ENCODE results near the gene COX8A. TPM values are rescaled to one million over a fixed set of nuclear protein-coding genes. Genes with fewer than 3 reads are reported as not detected.

COX8A gene
- total and polyA plus RNA-seq, 2 of the 13 experiments (the other 11 are each of a cell fraction or from before 2014, with no cell fraction given) = 202 to 406 TPM

DNA sequence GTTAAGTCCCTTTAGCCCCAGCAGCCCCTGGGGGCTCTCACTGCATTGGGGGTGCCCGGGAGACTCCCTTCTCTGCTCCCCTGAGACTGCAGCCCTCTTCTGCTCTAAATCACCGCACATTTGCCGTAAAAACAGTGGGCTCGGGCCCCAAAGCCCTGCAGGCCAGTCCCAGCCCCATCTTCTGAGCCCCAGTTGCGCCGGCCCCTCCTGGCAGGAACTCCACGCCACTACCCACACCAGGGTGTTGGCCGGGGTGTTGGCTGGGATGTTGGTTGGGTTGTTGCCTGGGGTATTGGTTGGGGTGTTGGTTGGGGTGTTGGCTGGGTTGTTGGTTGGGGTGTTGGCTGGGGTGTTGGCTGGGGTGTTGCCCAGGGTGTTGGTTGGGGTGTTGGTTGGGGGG lies 35.3 kb downstream of the COX8A start:
- ChIA-PET CTCF (ENCODE audit: low intra/inter-chr PET ratio, low total read pairs) (no interaction called here), POLR2A (no interaction called here)
- in situ Hi-C loops (cut with HindIII; ENCODE audit: extremely low pct_ligation_motif_present, low pct_unique_long_range_greater_than_20kb) = no loop called here
- DNase-seq (ENCODE audit: low spot score) (no peak), ATAC-seq (no peak), FAIRE-seq (no peak)
- no peak overlapping the region for H3K9ac ChIP-seq (ENCODE audit: insufficient read depth, low read depth, low read length)
- no peaks in the 10 kb centered on the region for H3K79me2 ChIP-seq (ENCODE audit: insufficient read depth, low read length)
- no peaks in the 10 kb centered on the region for H3K36me3 ChIP-seq (replicated peaks in 1 of 2; ENCODE audit: control insufficient read depth in 1 of 2, insufficient read depth in 2 of 2, low read length in 2 of 2)
- no peak overlapping the region for H2AFZ ChIP-seq (ENCODE audit: low read length)
- no peak overlapping the region for H3K4me3 ChIP-seq (replicated peaks in 1 of 3; ENCODE audit: insufficient read depth in 1 of 3, low read depth in 2 of 3, low read length in 3 of 3)
- WGBS (ENCODE audit: low lambda C conversion rate) = 96% methylated on average over 7 of the region's 8 CpGs
- H3K27ac ChIP-seq (ENCODE audit: extremely low read length, insufficient read depth, low read length) = no peak overlapping the region
- H3K4me1 ChIP-seq (ENCODE audit: insufficient read depth, low read length) = peaks cover 21% of the 10 kb centered on the region
- no TSS peak for BruUV-seq (replicated peaks)
- intact Hi-C loops (cut with micrococcal nuclease; ENCODE audit: unreplicated experiment) = no loop called here
- peaks cover 10% of the 10 kb centered on the region; the same call in 1 of the 2 replicates for H3K9me3 ChIP-seq (ENCODE audit: low read length)
- TF ChIP-seq, protein P1, sequence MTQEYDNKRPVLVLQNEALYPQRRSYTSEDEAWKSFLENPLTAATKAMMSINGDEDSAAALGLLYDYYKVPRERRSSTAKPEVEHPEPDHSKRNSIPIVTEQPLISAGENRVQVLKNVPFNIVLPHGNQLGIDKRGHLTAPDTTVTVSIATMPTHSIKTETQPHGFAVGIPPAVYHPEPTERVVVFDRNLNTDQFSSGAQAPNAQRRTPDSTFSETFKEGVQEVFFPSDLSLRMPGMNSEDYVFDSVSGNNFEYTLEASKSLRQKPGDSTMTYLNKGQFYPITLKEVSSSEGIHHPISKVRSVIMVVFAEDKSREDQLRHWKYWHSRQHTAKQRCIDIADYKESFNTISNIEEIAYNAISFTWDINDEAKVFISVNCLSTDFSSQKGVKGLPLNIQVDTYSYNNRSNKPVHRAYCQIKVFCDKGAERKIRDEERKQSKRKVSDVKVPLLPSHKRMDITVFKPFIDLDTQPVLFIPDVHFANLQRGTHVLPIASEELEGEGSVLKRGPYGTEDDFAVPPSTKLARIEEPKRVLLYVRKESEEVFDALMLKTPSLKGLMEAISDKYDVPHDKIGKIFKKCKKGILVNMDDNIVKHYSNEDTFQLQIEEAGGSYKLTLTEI (CRISPR knock-in tag; conservative IDR thresholded peaks at IDR 0.05) = no peak
- TF ChIP-seq AGO2 (optimal IDR thresholded peaks at IDR 0.05; ENCODE audit: low read depth, low read length) (peak; percentile 34), SNAPC2 (CRISPR knock-in tag; IDR thresholded peaks at IDR 0.05) (no peak)
- no peaks in the 10 kb centered on the region for H3K27me3 ChIP-seq (ENCODE audit: control insufficient read depth in 1 of 2, insufficient read depth in 2 of 2, low read length in 2 of 2)
- peaks cover 5% of the 10 kb centered on the region; the same call in 1 of the 2 replicates for H4K20me1 ChIP-seq (ENCODE audit: insufficient read depth, low read length)
- no peak overlapping the region for H3K4me2 ChIP-seq (ENCODE audit: low read depth, low read length)

DNA sequence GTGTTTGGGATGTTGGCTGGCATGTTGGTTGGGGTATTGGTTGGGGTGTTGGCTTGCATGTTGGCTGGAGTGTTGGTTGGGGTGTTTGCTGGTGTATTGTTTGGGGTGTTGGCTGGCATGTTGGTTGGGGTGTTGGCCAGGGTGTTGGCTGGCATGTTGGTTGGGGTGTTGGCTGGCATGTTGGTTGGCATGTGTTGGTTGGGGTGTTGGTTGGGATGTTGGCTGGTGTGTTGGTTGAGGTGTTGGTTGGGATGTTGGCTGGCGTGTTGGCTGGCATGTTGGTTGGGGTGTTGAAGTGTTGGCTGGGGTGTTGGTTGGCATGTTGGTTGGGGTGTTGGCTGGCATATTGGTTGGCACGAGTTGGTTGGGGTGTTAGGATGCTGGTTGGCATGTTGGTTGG lies 36.4 kb downstream of the COX8A start:
- Histone ChIP-seq H3K4me2 (ENCODE audit: low read depth, low read length) (no peak overlapping the region), H3K9ac (ENCODE audit: insufficient read depth, low read depth, low read length) (no peak overlapping the region), H4K20me1 (ENCODE audit: insufficient read depth, low read length) (peaks cover 8% of the 10 kb centered on the region; the same call in 1 of the 2 replicates), H3K9me3 (ENCODE audit: low read length) (peaks cover 10% of the 10 kb centered on the region; the same call in 1 of the 2 replicates), H3K27me3 (ENCODE audit: control insufficient read depth in 1 of 2, insufficient read depth in 2 of 2, low read length in 2 of 2) (no peaks in the 10 kb centered on the region), H3K4me1 (ENCODE audit: insufficient read depth, low read length) (peaks cover 21% of the 10 kb centered on the region), H3K4me3 (replicated peaks in 1 of 3; ENCODE audit: insufficient read depth in 1 of 3, low read depth in 2 of 3, low read length in 3 of 3) (no peak overlapping the region), H3K36me3 (replicated peaks in 1 of 2; ENCODE audit: control insufficient read depth in 1 of 2, insufficient read depth in 2 of 2, low read length in 2 of 2) (no peaks in the 10 kb centered on the region), H3K27ac (ENCODE audit: extremely low read length, insufficient read depth, low read length) (no peak overlapping the region), H2AFZ (ENCODE audit: low read length) (no peak overlapping the region), H3K79me2 (ENCODE audit: insufficient read depth, low read length) (no peaks in the 10 kb centered on the region)
- WGBS (ENCODE audit: low lambda C conversion rate) = 97% methylated on average over 2 of the region's 2 CpGs
- BruUV-seq (replicated peaks) = no TSS peak
- peak; percentile 71; the same call in 1 of the 2 replicates for TF ChIP-seq HNRNPL (IDR thresholded peaks at IDR 0.05; ENCODE audit: low read depth, low read length)
- TF ChIP-seq ZNF263 (CRISPR knock-in tag; IDR thresholded peaks at IDR 0.05) = no peak
- DNase-seq (ENCODE audit: low spot score) (no peak), FAIRE-seq (no peak), ATAC-seq (no peak)
- POLR2A ChIA-PET = no interaction called here
- intact Hi-C loops (cut with micrococcal nuclease; ENCODE audit: unreplicated experiment) (no loop called here), in situ Hi-C loops (cut with HindIII; ENCODE audit: extremely low pct_ligation_motif_present, low pct_unique_long_range_greater_than_20kb) (no loop called here)
- CTCF ChIA-PET (ENCODE audit: low intra/inter-chr PET ratio, low total read pairs) = no interaction called here

Data from HepG2 (cell line).